ENCODE measurements around the gene KRTAP10-5.
"Not testable (repeated sequence)": the region's sequence is repeated elsewhere in the genome, so short reads cannot be mapped to it uniquely, and the experiment has no call there.

KRTAP10-5 gene

DNA sequence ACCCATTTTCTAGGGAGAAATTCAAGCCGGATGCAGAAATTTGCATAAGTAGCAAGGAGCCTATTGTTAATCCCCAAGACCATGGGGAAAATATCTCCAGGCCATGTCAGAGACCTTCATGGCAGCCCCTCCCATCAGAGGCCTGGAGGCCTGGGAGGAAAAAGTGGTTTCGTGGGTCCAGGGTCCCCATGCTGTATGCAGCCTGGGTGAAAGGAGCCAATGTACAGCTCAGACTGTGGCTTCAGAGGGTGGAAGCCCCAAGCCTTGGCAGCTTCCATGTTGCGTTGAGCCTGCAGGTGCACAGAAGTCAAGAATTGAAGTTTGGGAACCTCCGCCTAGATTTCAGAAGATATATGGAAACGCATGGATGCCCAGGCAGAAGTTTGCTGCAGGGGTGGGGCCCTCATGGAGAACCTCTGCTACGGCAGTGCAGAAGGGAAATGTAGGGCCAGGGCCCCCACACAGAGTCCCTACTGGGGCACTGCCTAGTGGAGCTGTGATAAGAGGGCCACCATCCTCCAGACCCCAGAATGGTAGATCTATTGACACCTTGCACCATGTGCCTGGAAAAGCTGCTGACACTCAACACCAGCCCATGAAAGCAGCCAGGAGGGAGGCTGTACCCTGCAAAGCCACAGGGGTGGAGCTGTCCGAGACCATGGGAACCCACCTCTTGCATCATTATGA lies 29.9 kb upstream of the KRTAP10-5 start:
- not testable (repeated sequence) for FAIRE-seq

DNA sequence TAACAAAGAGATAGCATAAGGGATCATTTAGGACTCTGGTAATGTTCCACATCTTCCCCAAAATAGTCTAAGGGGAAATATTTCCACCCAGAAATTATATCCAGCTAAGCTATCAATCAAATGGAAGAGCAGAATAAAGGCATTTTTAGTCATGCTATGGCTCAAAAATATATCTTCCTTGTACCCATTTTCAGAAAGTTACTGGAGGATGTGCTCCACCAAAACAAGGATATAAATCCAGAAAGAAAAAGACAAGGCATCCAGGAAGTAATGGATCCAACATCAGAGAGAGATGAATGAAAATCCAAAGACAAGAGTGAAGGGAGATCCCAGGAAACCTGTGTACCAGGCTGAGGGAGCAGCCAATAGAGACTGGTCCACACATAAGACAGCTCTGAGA lies 28.8 kb upstream of the KRTAP10-5 start:
- no peak for FAIRE-seq

DNA sequence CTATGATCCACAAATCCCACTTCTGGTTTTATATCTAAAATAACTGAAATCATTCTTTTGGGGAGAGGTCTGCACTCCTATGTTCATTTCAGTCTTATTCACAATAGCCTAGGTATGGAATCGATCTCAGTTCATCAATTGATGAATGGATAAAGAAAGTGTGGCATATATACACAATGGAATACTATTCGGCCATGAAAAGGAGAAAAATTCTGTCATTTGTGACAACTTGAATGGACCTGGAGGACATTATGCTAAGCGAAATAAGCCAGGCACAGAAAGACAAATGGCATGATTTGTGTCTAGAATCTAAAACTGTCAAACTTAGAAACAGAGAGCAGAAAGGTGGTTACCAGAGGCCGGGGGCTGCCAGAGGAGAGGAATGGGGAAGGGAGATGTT lies 26.1 kb upstream of the KRTAP10-5 start:
- FAIRE-seq: no peak

DNA sequence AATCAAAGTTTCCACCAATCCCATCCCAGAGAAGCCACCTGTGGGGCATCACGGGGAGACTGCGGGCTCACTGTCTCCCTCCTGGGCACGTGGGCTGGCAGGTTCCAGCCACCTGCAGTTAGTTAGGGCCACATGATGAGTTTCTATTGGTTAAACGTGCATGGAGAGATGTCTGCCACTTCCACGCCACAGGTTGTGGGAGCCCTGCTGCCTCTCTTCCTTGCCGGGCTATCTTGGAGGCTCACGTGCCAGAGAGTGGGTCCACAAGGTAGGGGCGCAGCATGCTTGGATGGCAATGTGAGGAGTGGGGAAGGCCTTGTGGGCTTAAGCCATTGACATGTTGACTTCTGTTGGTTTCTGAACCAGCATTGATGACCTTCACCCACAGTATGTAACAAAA lies 23.5 kb upstream of the KRTAP10-5 start:
- no peak for FAIRE-seq

DNA sequence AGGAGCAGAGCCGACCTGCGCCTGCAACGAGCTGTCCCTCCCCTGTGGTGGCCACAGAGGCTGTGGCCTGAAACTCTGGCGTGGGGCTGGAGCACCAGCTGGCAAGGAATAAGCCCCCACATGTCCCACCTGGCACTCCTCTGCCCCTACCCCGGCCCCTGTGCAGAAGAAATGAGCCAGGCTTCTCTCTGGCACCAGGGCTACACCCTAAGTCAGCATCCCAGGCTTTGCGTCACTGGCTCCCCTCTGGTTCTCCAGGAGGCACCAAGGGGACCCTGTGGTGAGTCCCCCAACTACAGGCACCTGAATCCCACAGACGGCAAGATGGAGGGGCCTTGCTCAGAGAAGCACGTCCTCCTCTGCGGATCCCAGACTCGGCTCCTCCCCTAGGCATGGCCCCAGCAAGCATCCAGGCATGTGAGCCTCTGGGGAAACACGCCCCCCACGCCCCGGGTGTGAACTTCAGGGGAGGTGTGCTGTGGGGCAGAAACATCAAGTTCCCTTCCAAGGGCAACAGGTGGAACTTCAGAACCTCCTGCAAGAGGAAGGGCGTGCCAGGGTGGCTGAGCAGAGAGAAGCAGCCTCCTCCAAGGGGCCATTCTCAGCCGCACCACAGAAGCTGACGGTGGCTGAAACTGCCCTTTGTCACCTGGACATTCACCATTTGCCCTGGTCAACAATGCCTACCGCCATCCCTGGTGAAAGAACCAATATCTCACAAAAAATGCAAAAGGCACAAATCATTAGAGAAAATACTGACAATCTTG lies 22.9 kb upstream of the KRTAP10-5 start:
- no peak for FAIRE-seq

DNA sequence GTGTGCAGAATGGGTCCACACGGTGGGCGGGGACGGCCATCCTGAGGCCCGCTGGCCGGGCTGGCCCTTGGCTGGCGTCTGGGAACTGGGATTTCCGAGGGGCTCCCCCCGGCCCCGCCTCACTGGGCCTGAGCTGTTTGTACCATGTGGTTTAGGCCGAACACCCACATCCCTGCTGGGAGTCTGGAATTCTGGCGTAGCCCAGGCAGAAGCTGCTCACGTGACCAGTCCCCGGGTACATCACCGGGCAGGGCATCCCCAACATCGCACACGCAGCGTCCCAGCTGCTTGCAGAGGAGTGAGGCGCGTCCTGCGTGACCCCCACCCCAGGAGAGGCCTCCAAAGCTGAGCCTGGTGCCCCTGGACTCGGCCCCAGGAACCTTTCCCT lies 22.1 kb upstream of the KRTAP10-5 start:
- FAIRE-seq: no peak

DNA sequence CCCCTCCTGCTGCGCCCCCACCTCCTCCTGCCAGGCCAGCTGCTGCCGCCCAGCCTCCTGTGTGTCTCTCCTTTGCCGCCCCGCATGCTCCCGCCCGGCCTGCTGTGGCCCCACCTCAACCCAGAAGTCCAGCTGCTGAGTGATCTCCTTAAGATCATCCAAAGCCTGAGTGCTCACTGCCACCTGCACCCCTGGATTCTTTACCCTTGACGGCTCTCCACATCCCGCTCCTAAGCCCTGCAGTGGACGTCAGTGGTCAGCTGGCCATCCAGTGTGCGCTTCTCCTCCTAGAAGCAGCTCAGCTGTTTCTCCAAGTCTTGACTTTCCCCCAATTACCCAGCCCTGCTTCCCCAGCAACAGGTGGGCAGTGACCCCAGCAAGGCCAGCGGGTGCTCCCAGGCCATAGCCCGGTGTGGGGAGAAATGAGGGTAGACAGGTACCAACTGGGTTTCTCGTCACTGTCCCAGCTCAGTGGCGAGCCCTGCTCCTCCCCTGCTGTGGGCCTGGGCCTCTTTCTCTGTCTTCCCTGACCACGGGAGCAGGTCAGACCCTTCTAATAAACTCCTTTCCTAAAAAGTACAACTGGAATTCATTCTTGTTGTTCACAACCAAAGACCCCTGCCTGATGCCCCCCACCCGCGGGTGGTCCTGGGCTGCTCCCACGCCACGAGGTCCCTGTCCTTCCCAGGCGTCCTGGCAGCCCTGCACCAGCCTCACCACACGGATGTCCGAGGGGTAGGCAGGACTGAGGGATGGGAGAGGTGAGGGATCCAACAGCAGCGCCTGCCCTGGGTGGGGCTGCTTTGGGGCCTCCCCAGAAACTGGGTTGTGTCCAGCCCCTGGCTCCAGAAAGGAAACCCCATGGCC lies 21.4 kb upstream of the KRTAP10-5 start:
- no peak for FAIRE-seq

DNA sequence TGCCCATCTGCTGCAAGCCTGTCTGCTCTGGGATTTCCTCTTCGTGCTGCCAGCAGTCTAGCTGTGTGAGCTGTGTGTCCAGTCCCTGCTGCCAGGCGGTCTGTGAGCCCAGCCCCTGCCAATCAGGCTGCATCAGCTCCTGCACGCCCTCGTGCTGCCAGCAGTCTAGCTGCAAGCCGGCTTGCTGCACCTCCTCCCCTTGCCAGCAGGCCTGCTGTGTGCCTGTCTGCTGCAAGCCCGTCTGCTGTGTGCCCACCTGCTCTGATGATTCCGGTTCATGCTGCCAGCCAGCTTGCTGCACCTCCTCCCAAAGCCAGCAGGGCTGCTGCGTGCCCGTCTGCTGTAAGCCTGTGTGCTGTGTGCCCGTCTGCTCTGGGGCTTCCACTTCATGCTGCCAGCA lies 20.7 kb upstream of the KRTAP10-5 start:
- not testable (repeated sequence) for FAIRE-seq

DNA sequence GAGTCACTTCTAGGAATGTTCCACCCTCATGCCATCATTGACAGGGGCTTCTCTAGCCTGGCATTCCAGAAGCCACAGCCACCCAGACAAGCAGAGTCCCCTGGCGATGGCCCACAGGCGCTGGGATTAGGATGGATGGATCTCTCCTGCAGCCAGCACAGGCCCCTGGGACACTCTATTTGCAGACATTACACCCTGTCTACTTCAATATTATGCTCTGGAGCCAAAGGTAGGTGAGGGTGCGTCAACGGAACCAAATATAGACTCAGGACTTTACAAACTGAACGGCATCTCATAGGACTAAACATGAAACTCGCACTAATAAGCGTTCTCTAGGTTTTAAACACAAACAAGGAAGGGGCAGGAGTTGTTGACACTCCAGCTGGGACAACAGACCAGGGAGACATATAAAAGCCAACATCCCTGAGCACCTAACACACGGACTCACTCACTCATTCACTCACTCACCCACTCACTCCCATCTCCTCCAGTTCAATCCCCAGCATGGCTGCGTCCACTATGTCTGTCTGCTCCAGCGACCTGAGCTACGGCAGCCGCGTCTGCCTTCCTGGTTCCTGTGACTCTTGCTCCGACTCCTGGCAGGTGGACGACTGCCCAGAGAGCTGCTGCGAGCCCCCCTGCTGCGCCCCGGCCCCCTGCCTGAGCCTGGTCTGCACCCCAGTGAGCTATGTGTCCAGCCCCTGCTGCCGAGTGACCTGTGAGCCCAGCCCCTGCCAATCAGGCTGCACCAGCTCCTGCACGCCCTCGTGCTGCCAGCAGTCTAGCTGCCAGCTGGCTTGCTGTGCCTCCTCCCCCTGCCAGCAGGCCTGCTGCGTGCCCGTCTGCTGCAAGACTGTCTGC lies 19.9 kb upstream of the KRTAP10-5 start, which contains the start of gene KRTAP10-7:
Gene KRTAP10-7 (plus strand): TSS at position 480 of the 861 bp plus-strand sequence. CDS start 25 bp downstream, at position 505.
- FAIRE-seq: not testable (repeated sequence)

DNA sequence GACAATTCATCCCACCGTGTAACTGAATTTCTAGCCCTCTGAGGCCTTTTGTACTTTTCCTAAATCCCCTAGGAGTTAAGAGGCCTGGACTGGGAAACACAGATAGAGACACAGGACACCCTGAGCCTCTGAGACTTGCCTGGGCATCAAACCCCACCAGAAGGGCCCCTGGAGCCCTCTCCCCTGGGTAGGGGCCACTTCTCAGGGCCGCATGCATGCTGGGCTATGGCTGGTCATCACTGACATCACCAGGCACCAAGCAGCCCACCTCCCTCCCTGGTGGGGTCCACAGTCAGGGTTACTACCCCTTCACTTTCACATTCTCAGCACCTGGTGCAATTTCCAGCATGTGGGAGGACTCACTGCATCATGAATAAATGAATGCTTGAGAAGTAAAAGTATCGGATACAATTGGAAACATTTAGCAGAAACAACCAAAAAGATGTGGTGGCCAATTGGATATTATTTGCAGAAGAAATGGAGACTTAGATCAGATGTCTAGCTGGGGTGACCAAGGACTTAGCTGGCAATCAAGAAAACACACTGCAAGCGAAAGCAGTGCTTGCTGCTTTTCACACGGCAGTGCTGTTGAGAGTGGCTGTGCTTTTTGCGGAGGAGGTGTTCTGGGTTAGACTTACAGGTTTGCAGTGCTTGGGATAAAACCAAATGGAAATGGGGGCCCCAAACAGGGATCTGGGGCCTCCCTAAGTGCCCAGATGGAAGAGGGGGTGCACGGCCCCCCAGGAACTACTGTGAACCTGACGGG lies 19.0 kb upstream of the KRTAP10-5 start:
- no peak for FAIRE-seq

DNA sequence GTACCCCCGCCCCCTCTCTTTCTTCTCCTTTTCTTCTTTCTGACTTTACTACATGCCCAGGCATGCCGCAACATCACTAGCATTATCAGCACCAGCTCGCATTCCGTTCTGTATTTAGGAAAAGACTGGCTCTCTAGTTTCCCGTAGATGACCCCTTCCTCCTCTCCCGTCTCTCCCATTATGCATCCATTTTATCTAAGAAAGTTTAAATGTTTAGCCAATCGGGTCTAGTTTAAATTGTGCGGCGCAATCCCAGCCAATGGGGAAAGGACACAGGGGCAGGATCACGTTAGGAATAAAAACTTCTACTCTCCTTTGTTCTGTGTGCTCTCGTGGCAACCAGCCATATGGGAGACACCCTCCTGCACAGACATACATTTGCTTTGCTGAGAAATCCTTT lies 17.7 kb upstream of the KRTAP10-5 start:
- FAIRE-seq: no peak

DNA sequence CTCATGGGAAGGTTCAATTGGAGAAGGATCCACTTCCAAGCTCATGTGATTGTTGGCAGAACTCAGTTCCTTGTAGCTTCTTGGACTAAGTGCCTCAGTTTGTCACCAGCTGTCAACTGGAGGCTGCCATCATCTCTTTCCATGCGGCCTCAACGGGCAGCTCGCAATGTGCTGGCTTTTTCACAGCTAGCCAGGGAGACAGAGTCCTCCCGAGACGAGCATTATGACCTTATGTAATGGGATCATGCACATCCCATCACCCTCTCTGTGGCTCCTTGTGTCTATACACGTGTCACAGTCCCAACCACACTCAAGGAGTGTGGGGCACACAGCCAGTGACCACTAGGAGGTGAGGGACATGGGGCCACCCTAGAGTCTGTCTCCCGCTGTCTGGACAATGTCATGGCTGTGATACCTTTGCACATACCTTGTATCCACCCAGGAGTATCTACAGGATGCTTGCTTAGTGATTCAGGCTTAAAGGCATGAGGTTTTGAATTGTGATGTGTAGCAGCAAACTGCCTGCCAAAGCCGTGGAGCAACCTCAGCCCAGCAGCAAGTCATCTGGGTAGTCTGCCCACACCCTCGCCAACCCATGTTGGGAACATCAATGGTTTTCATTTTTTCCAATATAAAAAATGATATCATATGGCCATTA lies 15.8 kb upstream of the KRTAP10-5 start:
- no peak for FAIRE-seq

DNA sequence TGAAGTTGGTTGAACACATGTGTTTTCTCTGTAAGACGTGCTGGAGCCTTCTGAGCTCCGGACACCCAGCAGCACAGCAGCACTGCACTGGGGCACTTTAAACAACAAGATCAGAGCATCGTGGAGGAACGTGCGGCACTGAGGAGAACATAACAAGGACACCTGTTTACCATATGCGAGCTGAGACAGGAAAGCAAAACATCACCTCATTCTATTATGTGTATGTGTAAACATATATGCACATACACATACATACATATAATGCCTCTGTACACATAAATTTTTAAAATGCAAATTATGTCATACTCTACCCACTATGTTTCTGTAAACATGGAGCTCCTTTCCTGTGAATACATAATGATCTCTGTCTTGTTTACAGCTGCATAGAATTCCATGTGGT lies 15.1 kb upstream of the KRTAP10-5 start:
- no peak for FAIRE-seq

DNA sequence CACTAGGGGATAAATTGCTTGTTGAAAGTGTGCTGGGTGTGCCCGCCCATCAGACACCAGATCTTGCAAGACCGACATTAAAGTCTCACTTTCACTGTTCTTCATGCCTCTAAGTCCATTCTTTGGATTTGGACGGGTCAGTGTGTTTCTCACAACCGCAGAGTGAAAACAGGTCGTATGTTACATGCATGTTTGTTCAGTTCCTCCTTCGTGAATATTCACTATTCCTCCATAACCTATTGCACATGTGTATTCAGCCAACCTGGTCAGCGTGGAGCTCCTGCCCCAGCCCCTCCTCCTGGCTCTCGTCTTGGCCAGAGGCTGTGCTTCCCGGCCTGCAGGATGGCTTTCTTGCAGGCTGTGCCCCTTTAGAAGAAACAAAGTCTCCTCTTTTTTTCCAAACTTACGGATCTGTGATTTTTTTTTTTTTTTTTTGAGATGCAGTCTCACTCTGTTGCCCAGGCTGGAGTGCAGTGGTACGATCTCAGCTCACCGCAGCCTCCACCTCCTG lies 14.1 kb upstream of the KRTAP10-5 start:
- no peak for FAIRE-seq

DNA sequence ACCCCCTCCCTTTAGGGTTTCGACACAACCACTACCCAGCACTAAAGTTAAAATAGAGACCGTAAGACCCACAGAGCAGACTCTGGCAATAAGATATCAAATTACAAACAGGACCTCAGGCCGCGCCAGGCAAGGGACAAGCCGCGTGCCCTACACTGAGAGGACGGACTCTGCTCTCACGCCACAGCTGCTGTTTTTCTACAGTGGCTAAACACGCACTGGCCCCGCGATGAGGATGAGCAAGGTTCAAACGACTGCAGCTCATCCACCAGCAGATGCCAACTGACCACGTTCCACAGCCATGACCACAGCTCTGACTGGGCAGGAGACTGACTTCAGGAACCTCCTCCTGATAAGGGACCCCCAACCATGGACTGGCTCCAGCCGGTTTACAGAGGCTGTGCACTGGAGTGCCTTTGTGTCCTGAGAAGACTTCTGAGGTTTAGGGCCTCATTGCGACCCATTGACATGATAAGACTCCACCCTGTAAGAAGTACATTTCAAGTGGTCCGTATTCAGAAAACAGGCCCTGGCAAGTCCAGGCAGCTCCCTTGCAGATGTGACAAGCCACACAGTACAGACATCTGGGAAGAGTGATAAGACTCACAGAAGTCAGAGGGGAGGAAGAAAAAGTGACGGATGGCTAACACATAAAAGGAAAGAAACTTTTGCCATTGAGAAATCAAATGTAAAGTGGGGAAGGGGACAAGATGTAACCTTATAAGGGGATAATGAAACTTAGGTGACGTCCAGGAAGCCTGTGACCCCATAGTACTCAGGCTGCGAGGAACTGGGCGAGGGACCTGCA lies 13.4 kb upstream of the KRTAP10-5 start:
- FAIRE-seq: no peak

DNA sequence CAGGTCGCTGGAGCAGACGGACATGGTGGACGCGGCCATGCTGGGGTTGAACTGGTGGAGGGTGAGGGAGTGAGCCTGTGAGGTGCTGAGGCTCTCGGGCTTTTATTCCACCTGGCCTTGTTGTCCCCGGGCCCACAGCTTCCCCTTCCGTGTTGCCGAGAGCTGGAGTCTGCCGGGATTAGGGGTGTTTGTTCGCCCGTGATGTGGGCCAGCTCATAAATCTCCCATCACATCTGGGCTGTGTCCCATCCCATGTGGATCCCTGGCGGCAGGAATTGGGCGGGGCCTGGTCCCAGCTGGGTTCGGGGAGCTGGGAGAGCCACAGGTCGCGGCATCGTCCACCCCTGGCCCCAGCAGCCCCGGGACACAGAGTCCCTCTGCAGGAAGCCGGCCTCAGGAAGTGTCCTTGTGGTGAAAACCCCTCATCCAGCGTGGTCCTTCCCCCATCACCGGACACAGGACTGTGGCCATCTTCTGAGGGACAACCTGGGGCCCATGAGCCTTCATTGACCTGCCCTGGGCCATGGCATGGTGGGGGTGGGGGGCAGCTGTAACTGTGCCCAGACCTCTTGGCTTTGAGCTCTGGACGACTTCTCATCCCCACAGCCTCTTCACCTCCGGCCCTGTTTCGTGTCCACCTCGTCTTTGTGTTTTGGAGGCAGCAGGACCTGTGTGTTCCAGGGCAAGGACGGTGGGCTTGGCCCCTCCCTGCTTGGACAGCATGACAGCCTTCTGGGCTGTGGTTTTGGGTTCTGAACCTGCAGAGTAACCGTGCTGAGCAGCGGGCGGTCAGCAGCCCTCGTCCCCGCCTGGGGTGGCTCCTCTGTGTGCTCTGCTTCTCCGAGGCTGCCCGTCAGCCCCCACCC lies 12.3 kb upstream of the KRTAP10-5 start, which contains the start of gene KRTAP10-6:
Gene KRTAP10-6 (minus strand): TSS at position 60 of the 866 bp plus-strand sequence. CDS start 21 bp downstream, at position 39.
- no peak for FAIRE-seq

DNA sequence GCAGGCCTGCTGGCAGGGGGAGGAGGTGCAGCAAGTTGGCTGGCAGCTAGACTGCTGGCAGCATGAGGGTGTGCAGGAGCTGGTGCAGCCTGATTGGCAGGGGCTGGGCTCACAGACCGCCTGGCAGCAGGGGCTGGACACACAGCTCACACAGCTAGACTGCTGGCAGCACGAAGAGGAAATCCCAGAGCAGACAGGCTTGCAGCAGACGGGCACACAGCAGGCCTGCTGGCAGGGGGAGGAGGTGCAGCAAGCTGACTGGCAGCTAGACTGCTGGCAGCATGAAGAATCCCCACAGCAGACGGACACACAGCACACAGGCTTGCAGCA lies 11.4 kb upstream of the KRTAP10-5 start:
- FAIRE-seq: not testable (repeated sequence)

DNA sequence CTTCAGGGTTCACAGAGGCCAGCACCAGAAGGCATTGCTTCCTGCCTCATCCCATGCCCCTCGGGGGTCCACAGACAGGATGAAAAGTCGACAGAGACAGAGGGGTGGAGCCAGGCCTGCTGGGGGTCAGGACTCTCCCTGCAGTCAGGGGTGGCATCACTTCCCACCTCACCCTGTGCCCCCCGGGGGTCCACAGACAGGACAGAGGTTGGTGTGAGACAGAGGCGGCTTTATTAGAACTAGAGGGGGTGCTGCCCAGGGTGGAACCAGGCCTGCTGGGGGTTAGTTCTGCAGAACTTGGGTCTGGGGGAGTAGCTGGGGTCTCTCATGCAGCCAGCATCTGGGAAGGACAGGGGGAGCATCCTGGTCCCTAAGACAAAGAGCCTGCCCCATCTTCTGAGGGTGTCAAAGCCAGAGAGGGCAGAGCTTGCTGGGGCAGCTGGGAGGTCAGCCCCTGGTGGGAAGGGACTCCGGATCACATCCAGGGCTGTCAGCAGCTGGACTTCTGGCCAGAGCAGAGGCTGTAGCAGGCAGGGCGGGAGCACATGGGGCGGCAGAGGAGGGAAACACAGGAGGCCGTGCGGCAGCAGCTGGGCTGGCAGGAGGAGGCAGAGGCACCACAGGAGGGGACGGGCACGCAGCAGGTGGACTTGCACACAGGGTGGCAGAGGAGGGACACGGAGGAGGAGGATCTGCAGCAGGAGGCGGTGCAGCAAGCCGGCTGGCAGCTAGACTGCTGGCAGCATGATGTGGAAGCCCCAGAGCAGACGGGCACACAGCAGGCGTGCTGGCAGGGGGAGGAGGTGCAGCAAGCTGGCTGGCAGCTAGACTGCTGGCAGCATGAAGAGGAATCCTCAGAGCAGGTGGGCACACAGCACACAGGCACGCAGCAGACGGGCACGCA lies 10.7 kb upstream of the KRTAP10-5 start:
- not testable (repeated sequence) for FAIRE-seq

Measured in islet of Langerhans (tissue), 1 donor.